Mesenchymal stem cell (in vitro differentiated cells and primary cell): ENCODE data around the gene STAM.

Experiments
- DNase-seq: peaks from one replicate; pipeline ENCODE4 v3.0.0-alpha.2; 2013
- H2AFZ ChIP-seq: one replicate; pipeline ENCODE4 v1.6.1; 2013; ENCODE audit warnings: low read depth, mild to moderate bottlenecking, control low read depth, inconsistent platforms, low read length, moderate library complexity
- H2AK5ac ChIP-seq: 2 replicates; pipeline ENCODE4 v1.6.1; 2013; ENCODE audit warnings: low read length, moderate library complexity, mild to moderate bottlenecking, inconsistent platforms; ENCODE audit not compliant: severe bottlenecking
- H2BK120ac ChIP-seq: one replicate; pipeline ENCODE4 v1.6.1; 2013; ENCODE audit warnings: low read depth, mild to moderate bottlenecking, inconsistent platforms, low read length, moderate library complexity
- H2BK12ac ChIP-seq, 2 experiments: one replicate each; pipeline ENCODE4 v1.6.1; 2013; ENCODE audit warnings: inconsistent platforms in 2 of 2, low read length in 2 of 2, mild to moderate bottlenecking in 2 of 2, moderate library complexity in 2 of 2, control low read depth in 1 of 2
- H2BK15ac ChIP-seq: one replicate; pipeline ENCODE4 v1.6.1; 2013; ENCODE audit warnings: mild to moderate bottlenecking, low read depth, inconsistent platforms; ENCODE audit not compliant: poor library complexity, severe bottlenecking
- H2BK5ac ChIP-seq: 2 replicates; pipeline ENCODE4 v1.6.1; 2013; ENCODE audit warnings: low read depth, mild to moderate bottlenecking, low read length, control low read depth, inconsistent platforms; ENCODE audit not compliant: poor library complexity, severe bottlenecking
- H3K14ac ChIP-seq, 2 experiments: one replicate each; pipeline ENCODE4 v1.6.1; 2013; ENCODE audit warnings: inconsistent platforms in 2 of 2, low read length in 2 of 2, control low read depth in 1 of 2, mild to moderate bottlenecking in 1 of 2, moderate library complexity in 1 of 2
- H3K18ac ChIP-seq, 2 experiments: one replicate each; pipeline ENCODE4 v1.6.1; 2013; ENCODE audit warnings: inconsistent platforms in 2 of 2, low read length in 2 of 2, control low read depth in 1 of 2, low read depth in 1 of 2, mild to moderate bottlenecking in 1 of 2
- H3K23ac ChIP-seq, 2 experiments: one replicate each; pipeline ENCODE4 v1.6.1; 2013; ENCODE audit warnings: inconsistent platforms in 2 of 2, low read length in 2 of 2, mild to moderate bottlenecking in 2 of 2, moderate library complexity in 2 of 2, control low read depth in 1 of 2
- H3K27ac ChIP-seq: 2 replicates; pipeline ENCODE4 v1.5.1; 2013; ENCODE audit warnings: mild to moderate bottlenecking, moderate library complexity, low read length, control low read depth, inconsistent platforms; ENCODE audit not compliant: poor library complexity, severe bottlenecking
- H3K27me3 ChIP-seq, 2 experiments: 2 replicates each; pipeline versions ENCODE4 v1.6.1 to v1.7.0; 2013; ENCODE audit warnings: low read length in 2 of 2, mild to moderate bottlenecking in 2 of 2, moderate library complexity in 2 of 2, control low read depth in 1 of 2, inconsistent platforms in 1 of 2; ENCODE audit not compliant: control insufficient read depth in 1 of 2, insufficient read depth in 1 of 2
- H3K36me3 ChIP-seq, 2 experiments: 2 replicates each; pipeline versions ENCODE4 v1.6.1 to v1.7.0; 2013; ENCODE audit warnings: low read length in 2 of 2, control low read depth in 1 of 2, inconsistent platforms in 1 of 2, low read depth in 1 of 2, mild to moderate bottlenecking in 1 of 2; ENCODE audit not compliant: insufficient read depth in 2 of 2, control insufficient read depth in 1 of 2
- H3K4ac ChIP-seq, 2 experiments: one replicate each; pipeline ENCODE4 v1.6.1; 2013; ENCODE audit warnings: inconsistent platforms in 2 of 2, low read length in 2 of 2, mild to moderate bottlenecking in 2 of 2, moderate library complexity in 2 of 2, control low read depth in 1 of 2, low read depth in 1 of 2
- H3K4me1 ChIP-seq: 2 replicates; pipeline ENCODE4 v1.6.1; 2013; ENCODE audit warnings: low read depth, low read length, control low read depth; ENCODE audit not compliant: control insufficient read depth, insufficient read depth
- H3K4me2 ChIP-seq: 2 replicates; pipeline ENCODE4 v1.6.1; 2013; ENCODE audit warnings: low read length, mild to moderate bottlenecking, inconsistent platforms; ENCODE audit not compliant: poor library complexity, severe bottlenecking
- H3K4me3 ChIP-seq, 2 experiments: 2 replicates each; pipeline versions ENCODE4 v1.5.1 to v1.7.0; 2013; ENCODE audit warnings: low read length in 2 of 2, mild to moderate bottlenecking in 2 of 2, control low read depth in 1 of 2, low read depth in 1 of 2; ENCODE audit not compliant: insufficient read depth in 1 of 2
- H3K79me1 ChIP-seq: replicated peaks from 2 replicates; pipeline ENCODE4 v1.6.1; 2013; ENCODE audit warnings: mild to moderate bottlenecking, control low read depth, low read length, inconsistent platforms; ENCODE audit not compliant: poor library complexity, severe bottlenecking
- H3K9ac ChIP-seq: 2 replicates; pipeline ENCODE4 v1.7.0; 2013; ENCODE audit warnings: mild to moderate bottlenecking, low read length, moderate library complexity
- H3K9me3 ChIP-seq: 2 replicates; pipeline ENCODE4 v1.7.0; 2013; ENCODE audit warnings: mild to moderate bottlenecking, low read length; ENCODE audit not compliant: control insufficient read depth
- H4K8ac ChIP-seq: one replicate; pipeline ENCODE4 v1.6.1; 2013; ENCODE audit warnings: inconsistent platforms, mild to moderate bottlenecking, low read length, moderate library complexity
- H4K91ac ChIP-seq: one replicate; pipeline ENCODE4 v1.6.1; 2013; ENCODE audit warnings: mild to moderate bottlenecking, low read length, inconsistent platforms
- WGBS: methylation state at CpG from one replicate; pipeline ENCODE4 v1.1.7; 2013; ENCODE audit warnings: mixed read lengths; 5-methylcytosine and 5-hydroxymethylcytosine counted together

STAM gene

GRCh38 chr10:17640331-17640816 lies 3.6 kb upstream of the STAM start:
- Histone ChIP-seq H3K9ac (no peak overlapping the region), H3K18ac (no peak overlapping the region), H3K9me3 (no peaks in the 10 kb centered on the region), H3K27me3 (no peaks in the 10 kb centered on the region), H4K8ac (no peak overlapping the region), H2BK15ac (no peak overlapping the region), H2AFZ (no peak overlapping the region), H3K4me2 (no peak overlapping the region), H3K27ac (no peak overlapping the region), H4K91ac (no peak overlapping the region), H3K14ac (no peak overlapping the region), H3K36me3 (no peaks in the 10 kb centered on the region), H2AK5ac (no peak overlapping the region), H2BK12ac (no peak overlapping the region), H2BK120ac (no peak overlapping the region), H3K4me3 (no peak overlapping the region), H3K23ac (no peak overlapping the region), H3K4ac (no peak overlapping the region), H3K4me1 (peaks cover 3% of the 10 kb centered on the region), H2BK5ac (no peak overlapping the region), H3K79me1 (peaks cover 4% of the 10 kb centered on the region)
- 100% methylated on average over 3 of the region's 4 CpGs for WGBS
- no peak for DNase-seq

DNA sequence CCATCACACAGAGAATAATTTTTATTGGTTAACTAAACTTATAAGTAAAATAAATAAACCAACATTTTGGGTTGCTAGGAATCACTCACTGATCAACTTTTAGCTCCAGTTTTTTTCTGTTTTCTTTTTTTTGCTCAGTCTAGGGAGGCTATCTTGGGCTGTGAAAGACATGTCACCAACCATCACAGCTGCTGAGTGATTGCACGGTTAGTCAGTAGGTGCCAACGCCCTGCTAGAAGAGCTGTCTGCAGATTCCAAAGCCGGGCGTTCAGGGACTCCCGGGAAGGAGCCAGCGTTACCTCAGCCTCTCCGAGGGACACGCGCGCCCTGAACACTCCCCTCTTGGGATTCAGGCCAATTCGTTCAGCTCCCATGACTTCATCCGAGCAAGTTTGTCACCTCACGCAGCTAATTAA lies 604 bp upstream of the STAM start:
- H2BK5ac ChIP-seq, result no peak overlapping the region
- no peak overlapping the region for H2BK120ac ChIP-seq
- H3K4me2 ChIP-seq, result peak overlapping the region; percentile 76
- no peak overlapping the region for H4K91ac ChIP-seq
- no peak overlapping the region for H2BK12ac ChIP-seq
- H3K4me3 ChIP-seq, result peak overlapping the region; percentile 77 to 96
- WGBS, result 0% methylated on average over 10 of the region's 13 CpGs
- peak overlapping the region; percentile 99 for H3K9ac ChIP-seq
- no peak overlapping the region for H2BK15ac ChIP-seq
- peak overlapping the region; percentile 96 for H3K27ac ChIP-seq
- H4K8ac ChIP-seq, result peak overlapping the region; percentile 62
- no peak overlapping the region for H2AFZ ChIP-seq
- no peak overlapping the region for H3K14ac ChIP-seq
- H2AK5ac ChIP-seq, result no peak overlapping the region
- peaks cover 4% of the 10 kb centered on the region for H3K4me1 ChIP-seq
- peak overlapping the region in 1 of 2 experiments; percentile 55 for H3K18ac ChIP-seq
- no peak overlapping the region for H3K4ac ChIP-seq
- H3K23ac ChIP-seq, result no peak overlapping the region
- H3K79me1 ChIP-seq, result peaks cover 4% of the 10 kb centered on the region
- H3K9me3 ChIP-seq, result no peaks in the 10 kb centered on the region
- no peaks in the 10 kb centered on the region for H3K27me3 ChIP-seq
- peaks cover 0 to 4% of the 10 kb centered on the region in 2 experiments for H3K36me3 ChIP-seq
- peak; percentile 90 for DNase-seq

DNA sequence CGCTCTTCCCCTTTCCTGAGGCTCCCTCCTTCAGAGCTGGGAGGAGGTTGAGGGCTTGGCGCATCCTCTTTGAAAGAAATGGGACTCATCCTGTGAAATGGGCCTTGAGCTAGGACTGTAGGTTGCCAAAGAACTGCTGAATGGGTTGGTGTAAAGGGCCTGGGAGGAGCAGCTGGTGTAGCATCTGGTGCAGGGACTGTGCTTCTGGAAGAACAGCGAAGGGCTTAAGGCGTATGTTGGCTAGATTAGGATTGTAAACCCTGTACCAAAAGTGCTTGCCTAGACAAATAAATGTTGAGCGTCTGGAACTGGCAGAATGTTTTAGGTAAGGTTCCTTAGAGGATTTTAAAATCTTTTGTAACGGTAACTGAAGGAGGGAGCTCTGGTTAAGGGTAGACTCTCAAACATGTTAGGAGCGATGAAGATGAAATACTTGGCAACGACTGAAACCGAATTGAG lies 563 bp downstream of the STAM start:
- Histone ChIP-seq H2BK120ac (no peak overlapping the region), H3K14ac (peak overlapping the region in 1 of 2 experiments; percentile 82), H3K4ac (peak overlapping the region; percentile 7 to 62), H3K27ac (peak overlapping the region; percentile 96), H3K9ac (peak overlapping the region; percentile 99), H3K27me3 (no peaks in the 10 kb centered on the region), H3K4me1 (peaks cover 4% of the 10 kb centered on the region), H2AFZ (peak overlapping the region; percentile 66), H2BK5ac (no peak overlapping the region), H2BK15ac (no peak overlapping the region), H3K18ac (peak overlapping the region; percentile 47 to 55), H3K23ac (peak overlapping the region in 1 of 2 experiments; percentile 37), H3K9me3 (no peaks in the 10 kb centered on the region), H3K4me3 (peak overlapping the region; percentile 88 to 96), H2BK12ac (peak overlapping the region in 1 of 2 experiments; percentile 61), H4K91ac (peak overlapping the region; percentile 73), H3K36me3 (peaks cover 0 to 4% of the 10 kb centered on the region in 2 experiments), H3K4me2 (peak overlapping the region; percentile 69), H3K79me1 (peaks cover 4% of the 10 kb centered on the region), H2AK5ac (no peak overlapping the region), H4K8ac (peak overlapping the region; percentile 45)
- no peak for DNase-seq
- WGBS, result 3% methylated on average over 9 of the region's 9 CpGs

- peak overlapping the region; percentile 44 for H3K4me2 ChIP-seq
- no peak overlapping the region for H3K27ac ChIP-seq
- H4K8ac ChIP-seq, result no peak overlapping the region
Observed at GRCh38 chr10:17645621-17646345, 1.8 kb downstream of the STAM start.

More at GRCh38 chr10:17645621-17646345, 1.8 kb downstream of the STAM start:
- peak overlapping the region; percentile 99 for H3K9ac ChIP-seq
- H3K9me3 ChIP-seq, result no peaks in the 10 kb centered on the region
- H4K91ac ChIP-seq, result no peak overlapping the region
- no peak overlapping the region for H2BK5ac ChIP-seq
- H3K14ac ChIP-seq, result no peak overlapping the region
- no peaks in the 10 kb centered on the region for H3K27me3 ChIP-seq
- H2BK120ac ChIP-seq, result no peak overlapping the region
- peak overlapping the region in 1 of 2 experiments; percentile 96 for H3K4me3 ChIP-seq
- H3K79me1 ChIP-seq, result peaks cover 2% of the 10 kb centered on the region
- H3K4ac ChIP-seq, result no peak overlapping the region
- no peak overlapping the region for H2AK5ac ChIP-seq
- no peak overlapping the region for H2AFZ ChIP-seq
- H3K36me3 ChIP-seq, result peaks cover 0 to 4% of the 10 kb centered on the region in 2 experiments
- no peak overlapping the region for H2BK12ac ChIP-seq
- no peak for DNase-seq
- H3K4me1 ChIP-seq, result peaks cover 4% of the 10 kb centered on the region
- 97% methylated on average over 5 of the region's 6 CpGs for WGBS
- no peak overlapping the region for H2BK15ac ChIP-seq
- H3K18ac ChIP-seq, result no peak overlapping the region
- H3K23ac ChIP-seq, result peak overlapping the region in 1 of 2 experiments; percentile 64
